Measurements from ENCODE around the gene FBXO36.

DNA sequence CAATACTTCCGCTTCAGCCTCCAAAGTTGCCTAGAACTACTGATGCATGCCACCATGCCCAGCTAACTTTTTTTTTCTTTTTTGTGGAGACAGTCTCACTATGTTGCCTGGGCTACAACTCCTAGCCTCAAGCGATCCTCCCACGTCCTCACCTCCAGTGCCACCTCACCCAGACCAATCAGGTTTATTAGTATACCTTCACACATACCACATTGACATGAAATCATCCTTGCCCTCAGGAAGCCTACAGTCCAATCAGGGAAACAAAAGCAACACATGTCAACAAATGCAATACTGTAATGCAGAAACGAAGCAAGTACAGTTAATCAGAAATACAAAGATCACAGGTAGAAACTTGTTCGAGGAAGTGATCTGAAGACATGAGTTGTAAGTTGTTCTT lies 4.5 kb upstream of the FBXO36 start:
- TF ChIP-seq, protein P1, sequence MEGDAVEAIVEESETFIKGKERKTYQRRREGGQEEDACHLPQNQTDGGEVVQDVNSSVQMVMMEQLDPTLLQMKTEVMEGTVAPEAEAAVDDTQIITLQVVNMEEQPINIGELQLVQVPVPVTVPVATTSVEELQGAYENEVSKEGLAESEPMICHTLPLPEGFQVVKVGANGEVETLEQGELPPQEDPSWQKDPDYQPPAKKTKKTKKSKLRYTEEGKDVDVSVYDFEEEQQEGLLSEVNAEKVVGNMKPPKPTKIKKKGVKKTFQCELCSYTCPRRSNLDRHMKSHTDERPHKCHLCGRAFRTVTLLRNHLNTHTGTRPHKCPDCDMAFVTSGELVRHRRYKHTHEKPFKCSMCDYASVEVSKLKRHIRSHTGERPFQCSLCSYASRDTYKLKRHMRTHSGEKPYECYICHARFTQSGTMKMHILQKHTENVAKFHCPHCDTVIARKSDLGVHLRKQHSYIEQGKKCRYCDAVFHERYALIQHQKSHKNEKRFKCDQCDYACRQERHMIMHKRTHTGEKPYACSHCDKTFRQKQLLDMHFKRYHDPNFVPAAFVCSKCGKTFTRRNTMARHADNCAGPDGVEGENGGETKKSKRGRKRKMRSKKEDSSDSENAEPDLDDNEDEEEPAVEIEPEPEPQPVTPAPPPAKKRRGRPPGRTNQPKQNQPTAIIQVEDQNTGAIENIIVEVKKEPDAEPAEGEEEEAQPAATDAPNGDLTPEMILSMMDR (IDR thresholded peaks at IDR 0.05), result no peak
- TF ChIP-seq POLR2A (IDR thresholded peaks at IDR 0.05), result no peak

All from thyroid gland (tissue), 4 donors.